Inferior parietal cortex (tissue), 1 donor: ENCODE data around the gene JAZF1.
"Not testable (repeated sequence)": the region's sequence is repeated elsewhere in the genome, so short reads cannot be mapped to it uniquely, and the experiment has no call there.

Experiments
- DNase-seq: peaks from one replicate; pipeline ENCODE4 v3.0.0-alpha.2; 2016; ENCODE audit errors: extremely low spot score

The JAZF1 gene

DNA sequence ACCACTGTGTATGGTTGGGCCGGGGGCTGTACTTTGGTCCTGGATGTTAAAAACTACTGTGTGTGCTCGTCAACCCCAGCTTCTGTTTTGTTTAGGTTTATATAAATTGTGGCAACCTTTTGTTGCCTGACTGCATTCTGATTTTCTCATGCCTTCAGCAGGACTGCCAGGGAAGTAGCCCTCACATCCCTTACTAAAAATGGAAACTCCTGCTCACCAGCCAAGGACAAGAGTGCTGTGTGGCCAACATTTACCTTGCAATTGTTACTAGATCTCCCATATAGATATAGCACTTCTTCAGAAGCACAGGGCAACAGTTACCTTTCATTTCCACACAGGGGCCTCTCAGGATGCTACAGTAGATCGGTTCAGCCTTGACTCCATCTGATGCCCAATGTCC, 266.2 kb downstream of the JAZF1 start:
- no peak for DNase-seq

DNA sequence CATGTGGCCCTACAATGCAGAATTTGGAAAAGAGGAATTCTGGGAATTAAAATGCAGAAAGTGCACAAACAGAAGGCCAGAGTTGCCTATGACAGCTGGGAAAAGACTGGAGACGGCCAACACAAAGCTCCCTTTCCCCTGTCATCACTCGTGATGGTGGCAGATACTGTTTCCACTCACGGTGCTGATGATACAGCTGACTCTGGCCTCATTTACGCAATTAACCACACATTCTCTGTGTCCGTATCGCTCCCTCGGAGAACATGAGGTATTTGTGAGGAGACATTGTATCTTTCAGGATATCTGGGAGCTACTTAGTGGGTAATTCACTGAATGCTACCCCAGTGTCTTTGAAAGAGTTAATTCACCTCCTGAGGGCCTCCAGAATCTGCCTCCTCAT, 267.8 kb downstream of the JAZF1 start:
- no peak for DNase-seq

DNA sequence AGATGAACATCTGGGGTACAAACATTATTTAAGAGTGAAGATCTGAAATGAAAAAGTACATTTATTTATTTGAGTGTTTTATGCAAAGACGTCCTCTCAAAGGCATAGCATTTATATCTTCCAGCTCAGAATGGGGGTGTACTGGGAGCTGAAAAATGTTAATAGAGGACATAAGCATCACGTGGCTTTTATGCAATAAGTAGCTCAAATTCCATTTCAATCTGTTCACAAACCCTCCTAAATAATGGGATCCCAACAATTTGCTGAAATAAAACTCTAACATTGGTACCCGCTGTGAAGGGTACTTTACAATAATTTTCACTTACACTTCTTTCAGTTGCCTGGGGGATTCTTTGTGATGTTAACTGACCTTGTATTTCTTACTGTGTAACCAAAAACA, 268.7 kb downstream of the JAZF1 start:
- no peak for DNase-seq

DNA sequence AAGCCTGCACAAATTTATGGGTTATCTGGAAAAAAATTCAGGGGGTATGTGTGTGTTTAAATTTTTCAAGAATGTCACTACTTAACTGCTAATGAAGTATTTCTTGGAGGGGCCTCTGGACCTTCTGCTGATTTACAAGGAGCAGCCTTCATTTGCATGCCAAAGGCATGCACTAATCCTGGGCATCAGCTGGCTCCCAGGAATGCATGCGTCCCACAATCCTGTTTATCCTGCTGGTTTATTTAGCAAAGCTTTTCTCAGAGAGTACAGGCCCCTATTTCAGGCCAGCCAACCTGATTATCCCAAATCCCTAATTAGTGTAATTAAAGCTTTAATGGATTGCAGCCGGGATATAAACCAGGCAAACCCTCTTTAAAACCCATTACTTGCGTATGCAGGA, 270.3 kb downstream of the JAZF1 start:
- DNase-seq: no peak

DNA sequence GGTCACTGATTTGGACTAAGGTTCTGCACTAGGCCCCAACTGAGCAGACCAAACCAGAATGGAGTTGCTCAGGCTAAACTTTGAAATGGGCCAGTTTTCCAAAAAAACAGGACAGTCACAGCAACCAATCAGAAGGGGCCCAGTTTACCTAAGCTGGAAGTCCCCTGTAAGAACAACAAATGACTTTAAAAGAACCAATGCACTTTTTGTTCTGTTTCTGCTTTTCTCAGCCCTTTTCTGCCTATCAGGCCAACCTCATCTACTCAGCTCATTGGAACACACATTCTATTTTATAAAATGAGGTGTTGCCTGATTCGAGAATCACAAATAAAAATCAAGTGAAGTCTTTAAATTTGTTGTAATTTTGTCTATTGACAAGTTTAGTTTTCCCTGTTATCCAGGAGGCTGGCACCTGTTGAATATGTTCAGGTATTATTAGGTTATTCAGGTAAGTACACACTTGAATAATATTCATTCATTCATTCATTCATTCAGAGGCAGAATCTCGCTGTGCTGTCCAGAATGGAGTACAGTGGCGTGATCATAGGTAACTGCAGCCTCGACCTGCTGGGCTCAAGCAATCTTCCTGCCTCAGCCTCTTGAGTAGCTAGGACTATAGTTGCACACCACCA, 271.9 kb downstream of the JAZF1 start:
- no peak for DNase-seq

DNA sequence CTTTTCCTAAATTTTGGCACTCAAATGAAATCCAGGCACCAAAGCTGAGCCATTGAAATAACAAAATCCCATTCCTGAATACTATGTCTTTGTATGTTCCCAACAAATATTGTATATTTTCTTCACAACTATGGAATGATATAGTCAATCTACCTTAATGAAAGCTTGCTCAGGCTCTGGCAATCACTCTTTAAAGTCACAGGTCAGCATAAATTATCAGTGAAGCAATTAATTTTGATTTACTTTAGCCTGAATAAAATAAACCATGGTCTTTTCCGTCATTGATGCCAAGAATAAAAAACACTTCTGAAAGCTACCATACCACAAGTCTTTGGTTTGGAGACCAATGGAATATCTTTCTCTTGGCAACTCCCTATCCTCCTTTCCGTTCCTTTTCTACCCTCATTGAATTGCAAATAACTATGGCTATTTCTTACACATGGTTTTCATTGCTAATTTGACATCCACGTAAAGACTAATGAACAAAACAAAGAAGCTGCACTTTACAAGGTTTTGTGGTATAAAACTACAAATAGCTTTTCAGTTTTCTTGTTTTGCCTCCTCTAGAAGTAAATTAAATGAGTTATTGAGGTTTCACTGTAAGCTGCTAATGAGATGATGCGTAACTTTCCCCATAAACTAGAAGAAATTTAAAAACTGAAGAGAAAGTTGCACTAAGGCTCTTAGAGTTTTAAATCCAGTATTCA, 274.1 kb downstream of the JAZF1 start:
- DNase-seq: no peak

DNA sequence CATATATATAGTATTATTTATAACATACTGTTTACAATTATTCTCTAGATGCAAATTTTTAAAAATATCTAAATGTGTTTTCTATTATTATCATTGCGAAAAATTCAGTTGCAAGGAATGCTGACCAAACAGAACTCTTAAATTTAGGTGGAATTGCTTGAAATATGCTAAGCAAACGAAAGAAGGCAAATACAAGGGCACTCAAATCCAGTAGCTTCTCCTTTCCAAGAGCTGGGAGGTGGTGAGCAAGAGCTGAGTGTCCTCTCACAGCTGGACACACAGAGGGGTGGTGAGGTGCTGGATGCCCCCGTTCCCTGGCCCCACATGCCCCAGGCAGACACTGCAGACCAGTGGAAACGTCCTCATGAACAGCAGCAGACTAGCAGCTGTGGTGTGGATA, 274.6 kb downstream of the JAZF1 start:
- no peak for DNase-seq

DNA sequence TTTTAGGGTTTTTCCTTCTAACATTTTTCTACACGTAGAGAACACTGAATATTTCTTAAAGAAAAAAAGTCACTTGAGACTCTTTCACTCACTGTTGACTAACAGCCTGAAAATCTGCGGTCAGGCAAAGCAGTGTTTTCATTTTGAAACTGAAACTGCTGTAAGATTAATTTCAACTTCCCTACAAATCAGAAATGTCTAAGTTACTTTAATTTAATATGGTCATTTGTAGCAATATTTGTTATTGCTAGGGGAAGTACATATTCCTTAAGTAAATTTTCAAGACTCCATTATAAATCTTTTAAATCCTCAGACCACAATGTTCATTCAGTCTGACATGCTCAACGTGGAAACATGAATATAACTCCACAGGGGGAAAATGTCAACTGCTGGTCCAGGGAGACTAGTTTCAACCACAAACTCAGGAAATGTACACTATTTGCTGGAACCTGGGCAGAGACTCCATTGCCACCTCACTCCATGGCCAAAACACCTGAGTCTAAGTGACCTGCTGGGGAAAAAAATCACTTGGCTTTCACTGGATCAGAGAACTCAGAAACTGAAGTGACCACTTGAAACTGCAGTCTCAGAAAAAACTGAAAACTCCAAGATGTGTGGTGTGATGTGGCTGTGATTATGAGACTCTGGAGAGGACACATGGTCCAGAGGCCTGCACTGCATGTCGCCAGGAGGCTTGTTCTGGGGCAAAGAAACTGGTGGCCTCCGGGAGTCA, 279.4 kb downstream of the JAZF1 start:
- DNase-seq: no peak

DNA sequence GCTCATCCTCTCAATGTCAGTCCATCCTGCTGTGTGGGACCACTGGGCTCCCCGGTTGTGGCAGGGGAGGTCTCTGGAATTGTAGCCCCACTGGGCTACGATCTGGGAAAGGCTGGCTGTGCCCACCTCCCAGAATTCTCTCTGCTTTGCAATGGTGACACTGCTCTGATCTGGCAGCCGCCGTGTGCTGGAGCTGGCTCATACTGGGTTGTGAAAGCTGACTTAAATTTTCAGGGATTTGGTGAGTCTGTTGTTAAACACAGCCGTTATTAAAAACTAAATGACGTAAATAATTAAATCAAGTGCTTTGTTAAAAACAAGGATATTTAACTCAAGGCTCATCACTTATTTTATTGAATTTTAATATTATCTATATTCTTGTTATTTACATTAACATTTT, 280.6 kb downstream of the JAZF1 start:
- no peak for DNase-seq

DNA sequence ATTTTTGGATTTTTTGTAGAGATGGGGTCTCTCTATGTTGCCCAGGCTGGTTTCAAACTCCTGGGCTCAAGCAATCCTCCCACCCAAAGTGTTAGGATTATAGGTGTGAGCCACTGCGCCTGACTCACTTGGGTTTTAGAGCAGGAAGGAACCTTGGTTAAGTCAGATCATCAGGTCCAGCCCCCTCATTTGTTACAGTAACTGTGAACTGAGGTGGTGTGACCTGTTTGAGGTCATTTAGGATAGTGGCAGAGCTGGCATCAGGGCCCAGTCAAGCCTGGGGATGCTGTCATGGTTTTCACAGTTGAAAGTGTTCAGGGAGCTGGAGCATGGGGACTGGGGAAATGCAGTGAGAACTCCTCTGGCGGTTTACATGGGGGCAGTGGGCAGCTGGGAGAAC, 281.0 kb downstream of the JAZF1 start:
- no peak for DNase-seq

DNA sequence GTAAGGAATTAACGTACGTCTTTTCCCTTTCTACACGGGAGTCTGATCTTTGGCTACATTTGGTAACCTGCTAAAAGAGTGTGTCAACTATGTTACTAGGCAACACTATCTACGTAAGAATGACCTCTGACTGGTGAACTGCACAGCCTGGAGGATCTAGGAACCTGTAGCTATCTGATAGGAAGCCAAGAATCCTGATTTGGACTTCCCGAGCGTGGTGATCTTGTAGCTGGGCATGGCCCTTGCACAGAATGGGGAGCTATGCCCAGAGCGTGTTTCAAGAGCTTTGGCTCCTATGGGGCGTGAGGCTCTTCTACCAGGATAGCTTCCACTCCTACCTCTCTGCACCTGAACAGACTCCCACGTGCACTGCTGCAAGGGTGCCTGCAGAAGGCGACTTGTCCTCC, 283.2 kb downstream of the JAZF1 start:
- no peak for DNase-seq

DNA sequence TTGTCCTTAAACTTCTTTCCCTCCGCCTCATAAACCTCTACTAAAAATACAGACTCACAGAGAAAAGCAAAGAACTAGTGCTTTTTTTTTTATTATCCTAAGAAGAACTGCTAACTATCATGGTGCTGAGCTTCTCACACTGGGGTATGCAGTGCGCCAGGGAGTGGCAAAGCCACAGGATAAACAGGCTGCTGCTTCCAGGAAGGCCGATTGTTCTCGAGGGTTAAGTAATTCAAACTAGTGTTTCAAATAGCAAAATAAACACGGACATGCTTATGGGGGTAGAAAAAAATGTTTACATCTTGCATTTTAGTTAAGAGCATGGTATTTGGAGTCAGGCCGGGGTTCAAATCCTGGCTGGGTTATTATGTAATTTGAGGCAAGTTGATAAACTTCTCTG, 283.6 kb downstream of the JAZF1 start:
- DNase-seq: no peak

DNA sequence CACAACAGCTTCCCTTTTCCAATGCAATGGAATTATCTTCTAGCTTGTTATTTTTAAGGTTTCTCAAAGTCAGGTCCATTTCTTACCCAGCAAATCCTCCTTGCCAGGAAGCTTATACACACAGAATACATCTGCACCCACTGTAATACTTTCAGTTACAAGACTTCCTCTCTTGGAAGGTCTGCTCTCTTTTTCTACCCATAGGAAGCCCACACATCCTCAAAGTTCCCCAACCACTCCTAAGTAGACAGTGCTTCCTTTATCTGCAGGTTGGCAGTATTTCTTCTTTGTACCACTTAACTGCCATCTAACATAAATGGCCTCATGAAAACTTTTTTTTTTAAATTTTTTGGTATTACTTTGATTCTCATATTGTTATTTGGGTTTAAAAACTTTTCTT, 285.0 kb downstream of the JAZF1 start:
- DNase-seq: no peak

DNA sequence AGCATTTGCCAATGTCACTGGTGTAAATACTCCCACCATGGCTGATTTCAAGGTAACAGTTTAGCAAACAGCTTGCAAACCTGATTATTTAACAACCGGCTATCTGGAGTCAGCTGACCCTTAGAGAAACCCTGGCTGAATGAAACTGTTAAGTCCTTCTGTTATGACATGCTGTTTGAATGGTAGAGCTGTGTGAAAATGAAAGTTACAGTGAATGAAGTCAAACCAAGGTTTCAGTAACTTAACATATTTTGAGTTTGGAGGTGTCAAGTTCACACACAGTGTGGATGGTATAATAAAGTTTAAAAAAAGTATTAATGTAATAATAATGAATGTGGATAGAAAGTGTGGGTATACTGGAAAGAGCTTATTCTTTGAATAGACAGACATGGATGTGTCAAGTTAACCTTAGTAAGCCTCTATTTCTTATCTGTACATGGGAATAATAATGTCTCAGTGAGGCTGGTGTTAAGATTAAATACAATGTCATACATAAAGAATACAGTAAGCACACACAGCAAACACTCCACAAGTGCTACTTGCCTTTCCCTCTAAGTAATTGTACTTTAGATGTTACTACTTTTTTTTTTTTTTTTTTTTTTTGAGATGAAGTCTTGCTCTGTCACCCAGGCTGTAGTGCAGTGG, 290.3 kb downstream of the JAZF1 start:
- no peak for DNase-seq

DNA sequence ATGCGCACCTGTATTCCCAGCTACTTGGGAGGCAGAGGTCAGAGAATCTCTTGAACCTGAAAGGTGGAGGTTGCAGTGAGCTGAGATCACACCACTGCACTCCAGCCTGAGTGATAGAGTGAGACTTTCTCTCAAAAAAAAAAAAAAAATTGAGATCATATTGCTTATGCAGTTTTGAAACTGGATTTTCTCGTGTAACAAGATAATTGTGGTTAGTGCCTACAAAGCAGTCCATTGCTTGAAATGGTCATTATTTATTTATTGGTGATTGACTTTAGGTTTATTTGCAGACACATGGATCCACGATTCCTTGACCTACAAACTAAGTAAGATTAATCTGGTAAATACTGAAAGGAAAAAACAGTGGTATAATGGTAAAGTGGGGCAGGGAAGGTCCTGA, 290.8 kb downstream of the JAZF1 start:
- no peak for DNase-seq

DNA sequence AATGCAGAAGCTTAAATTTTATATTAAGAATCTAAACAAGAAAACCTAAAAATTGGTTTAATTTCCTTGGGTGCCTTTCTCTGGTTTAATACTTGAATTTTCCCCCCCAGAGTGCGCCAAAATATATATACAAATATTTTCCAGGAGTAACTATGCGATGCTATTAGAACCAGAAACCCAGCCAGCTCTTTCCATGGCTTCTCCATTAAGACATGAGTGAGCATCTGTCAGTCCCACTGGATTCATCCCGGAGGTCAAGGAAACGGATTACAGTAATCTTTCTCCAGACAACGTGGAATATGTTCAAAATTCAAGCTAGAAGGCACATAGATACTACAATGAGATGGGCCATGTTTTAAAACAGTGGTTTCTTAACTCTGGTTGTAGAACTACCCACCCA, 291.9 kb downstream of the JAZF1 start:
- no peak for DNase-seq

DNA sequence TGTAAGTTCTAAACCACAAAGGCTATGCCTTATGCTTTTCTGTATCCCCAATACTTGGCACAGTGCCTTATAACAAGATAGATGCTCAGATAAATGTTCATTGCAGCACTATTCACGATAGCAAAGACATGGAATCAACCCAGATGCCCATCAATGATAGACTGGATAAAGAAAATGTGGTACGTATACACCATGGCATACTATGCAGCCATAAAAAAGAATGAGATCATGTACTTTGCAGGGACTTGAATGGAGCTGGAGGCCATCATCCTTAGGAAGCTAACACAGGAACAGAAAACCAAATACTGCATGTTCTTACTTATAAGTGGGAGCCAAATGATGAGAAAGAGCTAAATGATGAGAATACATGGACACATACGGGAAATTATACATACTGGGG, 293.9 kb downstream of the JAZF1 start:
- not testable (repeated sequence) for DNase-seq

DNA sequence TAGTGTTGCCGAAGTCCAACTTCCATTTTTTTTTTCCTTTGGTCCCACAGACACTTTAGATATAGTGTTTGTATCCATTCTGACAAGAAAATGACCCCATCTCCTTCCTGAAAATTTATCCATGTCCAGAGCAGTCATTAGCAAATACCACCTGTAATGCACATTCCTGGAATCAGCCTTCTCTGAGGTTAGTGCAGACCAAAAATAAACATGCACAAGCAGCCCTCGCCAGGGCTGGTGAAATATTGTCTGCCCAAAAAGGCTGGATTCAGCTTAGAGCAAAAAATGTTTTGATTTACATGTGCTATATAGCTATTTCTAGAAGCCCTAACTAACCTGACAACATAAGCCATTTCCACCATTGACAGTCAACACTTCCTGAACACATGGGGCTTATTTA, 294.9 kb downstream of the JAZF1 start:
- no peak for DNase-seq

DNA sequence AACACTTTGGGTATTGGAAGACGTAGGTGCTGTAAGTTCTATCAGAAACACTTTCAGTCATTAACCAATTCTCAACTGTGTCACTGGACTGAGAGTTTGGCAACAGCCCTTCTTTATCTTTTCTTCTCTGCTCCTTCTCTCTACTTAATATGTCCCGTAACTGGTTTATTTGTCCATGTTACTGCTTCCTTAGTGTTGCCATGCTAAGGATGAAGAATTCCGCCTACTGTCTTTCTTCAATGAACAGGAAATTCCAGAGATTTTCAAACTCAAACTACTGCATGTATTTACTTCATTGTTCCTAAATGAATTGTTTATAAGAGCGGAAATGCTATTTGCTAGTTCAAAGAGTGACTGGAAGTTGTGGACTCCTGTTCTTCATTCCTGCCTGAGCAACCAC, 296.9 kb downstream of the JAZF1 start:
- no peak for DNase-seq

DNA sequence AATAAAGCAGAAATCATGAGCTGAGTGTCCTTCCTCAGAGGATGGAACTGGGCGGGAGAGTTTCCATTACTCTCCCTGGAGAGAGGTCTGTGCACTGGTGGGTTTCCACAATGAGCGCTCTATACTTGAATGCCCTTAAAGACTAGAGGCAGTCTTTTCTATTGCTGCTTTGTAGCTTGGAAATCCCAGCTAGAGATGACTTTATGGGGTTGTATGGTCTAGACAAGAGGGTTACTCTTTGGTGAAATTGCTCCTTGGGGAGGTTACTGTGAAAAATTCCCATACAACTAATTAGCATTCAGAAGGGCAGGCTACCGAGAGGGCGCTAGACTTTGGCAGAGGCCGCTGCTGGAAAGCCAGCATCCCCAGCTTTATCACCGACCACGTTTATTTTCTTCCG, 303.8 kb downstream of the JAZF1 start:
- DNase-seq: no peak

DNA sequence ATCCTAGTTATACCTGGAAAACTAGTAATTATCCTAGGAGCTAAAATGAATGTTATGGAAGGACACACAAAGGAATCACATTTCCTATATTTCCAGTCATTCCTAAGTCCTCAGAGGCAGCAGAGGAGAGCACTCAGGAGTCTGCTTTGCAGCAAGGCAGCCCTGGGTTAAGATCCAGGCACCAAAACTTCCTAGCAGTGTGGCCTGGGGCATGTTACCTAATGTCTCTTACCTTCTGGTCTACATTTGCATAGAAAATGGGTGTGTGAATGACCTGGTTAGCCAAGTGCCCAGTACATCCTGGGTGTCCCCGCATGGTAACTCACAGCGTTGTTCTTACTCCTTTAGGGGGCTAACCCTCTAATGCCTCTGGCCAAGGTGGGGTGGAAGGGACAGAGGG, 304.8 kb downstream of the JAZF1 start:
- no peak for DNase-seq

DNA sequence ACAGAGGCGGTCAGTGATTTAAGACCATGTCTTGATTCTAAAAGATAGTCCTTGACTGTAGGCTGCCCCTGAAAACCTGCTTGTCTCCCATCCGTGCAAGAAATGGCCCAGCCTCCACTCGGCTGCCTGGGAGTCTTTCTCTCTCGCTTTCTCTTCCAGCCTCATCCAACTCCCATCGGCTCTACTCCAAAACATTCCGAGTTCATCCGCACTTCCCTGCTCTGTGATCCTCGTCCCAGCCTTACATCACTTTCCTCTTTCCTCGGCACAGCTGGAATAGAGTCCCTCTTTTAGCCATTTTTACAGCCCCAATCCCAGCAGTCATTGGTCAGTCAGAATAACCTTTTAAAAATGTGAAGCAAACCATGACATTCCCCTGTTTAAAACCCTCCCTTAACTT, 305.5 kb downstream of the JAZF1 start:
- no peak for DNase-seq
